Mesothelial cell of epicardium (in vitro differentiated cells): ENCODE measurements around the gene RAB40C. TPM values are rescaled to one million over a fixed set of nuclear protein-coding genes. Genes with fewer than 3 reads are reported as not detected.

ENCODE experiments used
- DNase-seq, 2 experiments: peaks; one replicate each; pipeline ENCODE4 v3.0.0; 2021; ENCODE audit warnings: low spot score in 2 of 2; ENCODE audit not compliant: unreplicated experiment in 2 of 2
- H3K27ac Mint-ChIP-seq: 2 replicates; pipeline ENCODE4 v1.8.0; 2021; ENCODE audit warnings: mixed read lengths
- H3K27me3 Mint-ChIP-seq: 2 replicates; pipeline ENCODE4 v1.8.0; 2021; ENCODE audit warnings: low read depth, mixed read lengths
- H3K36me3 Mint-ChIP-seq: 2 replicates; pipeline ENCODE4 v1.8.0; 2021; ENCODE audit warnings: mixed read lengths
- H3K4me1 Mint-ChIP-seq: 2 replicates; pipeline ENCODE4 v1.8.0; 2021; ENCODE audit warnings: mixed read lengths
- H3K4me3 Mint-ChIP-seq: 2 replicates; pipeline ENCODE4 v1.8.0; 2021; ENCODE audit warnings: mild to moderate bottlenecking, moderate library complexity, mixed read lengths
- H3K9me3 Mint-ChIP-seq: 2 replicates; pipeline ENCODE4 v1.8.0; 2021; ENCODE audit warnings: mixed read lengths
- total RNA-seq: library from RNA; stranded (reverse); gene quantifications from 3 replicates; pipeline ENCODE4 v1.2.1, GENCODE V29; 2021
- TF ChIP-seq, protein P1 (sequence below): fragments of 200-600 bp; sonication (generic); IDR thresholded peaks from one replicate; pipeline ENCODE4 v1.5.0; 2021; ENCODE audit warnings: antibody characterized with exemption; ENCODE audit not compliant: unreplicated experiment

Gene RAB40C
- total RNA-seq, 1 donor from 2014 or later = 25.5 TPM

DNA sequence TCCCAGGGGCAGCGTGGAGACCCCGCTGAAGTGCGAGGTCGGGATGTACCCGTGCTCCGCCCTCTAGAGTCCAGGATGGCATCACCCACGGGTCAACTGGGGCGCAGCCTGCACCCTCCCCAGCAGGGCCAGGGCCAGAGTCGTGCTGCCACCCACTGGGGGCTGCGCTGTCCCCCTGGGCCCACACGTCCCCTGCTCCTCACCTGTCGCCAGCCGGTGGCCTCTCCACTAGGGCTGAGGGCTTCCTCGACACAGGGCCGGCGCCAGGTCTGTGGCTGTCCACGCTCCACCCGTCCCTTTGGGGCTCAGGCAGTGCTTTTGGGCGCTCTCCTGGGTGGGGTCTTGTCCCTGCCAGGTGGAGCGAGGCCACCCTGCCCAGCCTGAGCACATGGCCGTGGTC is 41.3 kb upstream of the RAB40C start:
- H3K36me3 Mint-ChIP-seq = no peaks in the 10 kb centered on the region
- no peak for DNase-seq
- H3K9me3 Mint-ChIP-seq = no peaks in the 10 kb centered on the region
- no peak overlapping the region for H3K4me3 Mint-ChIP-seq
- TF ChIP-seq, protein P1, sequence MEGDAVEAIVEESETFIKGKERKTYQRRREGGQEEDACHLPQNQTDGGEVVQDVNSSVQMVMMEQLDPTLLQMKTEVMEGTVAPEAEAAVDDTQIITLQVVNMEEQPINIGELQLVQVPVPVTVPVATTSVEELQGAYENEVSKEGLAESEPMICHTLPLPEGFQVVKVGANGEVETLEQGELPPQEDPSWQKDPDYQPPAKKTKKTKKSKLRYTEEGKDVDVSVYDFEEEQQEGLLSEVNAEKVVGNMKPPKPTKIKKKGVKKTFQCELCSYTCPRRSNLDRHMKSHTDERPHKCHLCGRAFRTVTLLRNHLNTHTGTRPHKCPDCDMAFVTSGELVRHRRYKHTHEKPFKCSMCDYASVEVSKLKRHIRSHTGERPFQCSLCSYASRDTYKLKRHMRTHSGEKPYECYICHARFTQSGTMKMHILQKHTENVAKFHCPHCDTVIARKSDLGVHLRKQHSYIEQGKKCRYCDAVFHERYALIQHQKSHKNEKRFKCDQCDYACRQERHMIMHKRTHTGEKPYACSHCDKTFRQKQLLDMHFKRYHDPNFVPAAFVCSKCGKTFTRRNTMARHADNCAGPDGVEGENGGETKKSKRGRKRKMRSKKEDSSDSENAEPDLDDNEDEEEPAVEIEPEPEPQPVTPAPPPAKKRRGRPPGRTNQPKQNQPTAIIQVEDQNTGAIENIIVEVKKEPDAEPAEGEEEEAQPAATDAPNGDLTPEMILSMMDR = no peak
- no peaks in the 10 kb centered on the region for H3K27me3 Mint-ChIP-seq
- no peak overlapping the region for H3K27ac Mint-ChIP-seq
- H3K4me1 Mint-ChIP-seq = no peaks in the 10 kb centered on the region

DNA sequence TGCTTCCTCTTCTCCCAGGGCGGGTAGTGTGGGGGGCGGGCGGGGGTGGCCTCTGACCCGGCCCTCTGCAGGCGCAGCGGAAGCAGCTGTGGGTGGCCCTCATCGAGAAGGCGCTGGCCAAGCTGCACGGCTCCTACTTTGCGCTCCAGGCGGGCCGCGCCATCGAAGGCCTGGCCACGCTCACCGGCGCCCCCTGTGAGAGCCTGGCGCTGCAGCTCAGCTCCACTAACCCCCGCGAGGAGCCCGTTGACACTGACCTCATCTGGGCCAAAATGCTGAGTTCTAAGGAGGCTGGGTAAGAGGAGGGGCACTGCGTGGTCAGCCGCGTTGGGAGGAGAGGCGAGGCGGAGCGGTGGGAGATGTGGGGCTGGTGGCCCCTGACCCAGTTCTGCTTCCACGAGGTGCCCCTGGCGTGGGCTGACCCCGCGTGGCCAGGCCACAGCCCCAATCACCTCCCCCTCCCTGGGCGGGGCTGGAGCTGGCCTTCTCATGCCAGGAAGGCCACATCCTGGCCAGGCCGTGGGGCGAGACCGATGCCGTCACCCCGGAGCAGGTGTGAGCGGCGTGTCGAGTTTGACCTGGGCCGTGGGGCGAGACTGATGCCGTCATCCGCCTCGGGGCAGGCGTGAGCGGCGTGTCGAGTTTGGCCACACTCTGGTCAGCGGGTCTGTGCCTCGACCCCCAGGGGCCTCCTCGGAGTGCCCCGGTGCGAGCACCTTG is 40.2 kb upstream of the RAB40C start:
- Mint-ChIP-seq H3K27me3 (no peaks in the 10 kb centered on the region), H3K9me3 (no peaks in the 10 kb centered on the region), H3K36me3 (peaks cover 2% of the 10 kb centered on the region), H3K27ac (no peak overlapping the region), H3K4me1 (no peaks in the 10 kb centered on the region), H3K4me3 (no peak overlapping the region)
- TF ChIP-seq, protein P1 = no peak
- no peak for DNase-seq

DNA sequence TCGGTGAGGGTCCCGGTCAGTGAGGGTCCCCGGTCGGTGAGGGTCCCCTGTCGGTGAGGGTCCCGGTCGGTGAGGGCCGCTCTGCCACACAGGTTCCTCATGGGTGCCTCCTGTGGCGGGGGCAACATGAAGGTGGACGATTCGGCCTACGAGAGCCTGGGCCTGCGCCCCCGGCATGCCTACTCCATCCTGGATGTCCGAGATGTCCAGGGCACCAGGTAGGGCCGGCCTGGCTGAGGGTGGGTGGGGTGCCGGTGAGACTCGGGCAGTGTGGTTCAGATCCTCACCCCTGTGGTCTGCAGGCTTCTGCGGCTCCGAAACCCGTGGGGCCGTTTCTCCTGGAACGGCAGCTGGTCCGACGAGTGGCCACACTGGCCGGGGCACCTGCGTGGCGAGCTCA is 38.7 kb upstream of the RAB40C start:
- Mint-ChIP-seq H3K27ac (no peak overlapping the region), H3K4me1 (no peaks in the 10 kb centered on the region), H3K27me3 (no peaks in the 10 kb centered on the region), H3K9me3 (no peaks in the 10 kb centered on the region), H3K36me3 (peaks cover 2% of the 10 kb centered on the region), H3K4me3 (no peak overlapping the region)
- TF ChIP-seq, protein P1 = no peak
- no peak for DNase-seq

DNA sequence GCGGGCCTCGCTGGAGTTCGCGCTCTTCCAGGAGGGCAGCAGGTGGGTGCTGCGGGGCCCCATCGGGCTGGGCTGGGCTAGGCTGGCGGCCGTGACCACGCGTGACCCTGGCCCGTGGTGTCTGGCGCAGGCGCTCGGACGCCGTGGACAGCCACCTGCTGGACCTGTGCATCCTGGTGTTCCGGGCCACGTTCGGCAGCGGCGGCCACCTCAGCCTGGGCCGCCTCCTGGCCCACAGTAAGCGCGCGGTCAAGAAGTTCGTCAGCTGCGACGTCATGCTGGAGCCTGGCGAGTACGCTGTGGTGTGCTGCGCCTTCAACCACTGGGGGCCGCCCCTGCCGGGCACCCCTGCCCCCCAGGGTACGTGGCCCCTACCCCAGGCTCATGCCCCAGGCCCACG is 37.7 kb upstream of the RAB40C start:
- H3K9me3 Mint-ChIP-seq = no peaks in the 10 kb centered on the region
- no peak for DNase-seq
- H3K4me1 Mint-ChIP-seq = no peaks in the 10 kb centered on the region
- TF ChIP-seq, protein P1 = no peak
- H3K36me3 Mint-ChIP-seq = peaks cover 2% of the 10 kb centered on the region
- H3K27ac Mint-ChIP-seq = no peak overlapping the region
- peaks cover 2% of the 10 kb centered on the region for H3K27me3 Mint-ChIP-seq
- no peak overlapping the region for H3K4me3 Mint-ChIP-seq

DNA sequence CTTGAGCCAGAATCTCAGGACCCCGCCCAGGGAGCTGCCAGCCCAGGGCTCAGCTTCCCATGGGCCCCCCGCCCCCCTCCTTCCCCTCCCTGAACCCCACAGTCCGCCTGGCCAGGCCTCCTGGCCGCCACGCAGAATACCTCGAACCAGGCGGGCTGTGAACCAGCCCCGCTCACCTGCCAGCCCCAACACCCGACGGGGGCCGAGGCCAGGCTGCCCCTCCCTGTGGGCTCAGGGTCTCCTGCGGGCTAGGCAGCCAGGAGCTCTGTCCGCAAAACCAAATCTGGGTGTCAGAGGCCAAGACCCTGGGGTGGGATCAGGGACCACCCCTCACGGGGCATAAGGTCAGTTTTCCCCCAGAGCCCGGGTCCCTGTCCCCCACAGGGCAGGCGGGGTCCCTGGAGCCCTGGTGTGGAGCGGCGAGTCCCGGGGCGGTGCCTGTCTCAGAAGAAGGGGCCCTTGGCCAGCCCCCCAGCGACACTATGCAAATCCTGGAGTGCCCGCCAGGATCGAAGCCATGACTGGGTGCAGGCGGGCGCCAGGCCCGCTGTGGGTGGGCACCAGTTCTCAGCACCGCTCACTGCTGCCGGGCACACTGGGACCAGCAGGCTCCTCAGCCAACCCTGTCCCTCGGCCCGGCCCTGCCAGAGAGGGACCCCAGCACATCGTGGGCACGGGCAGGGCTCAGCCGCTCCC is 36.1 kb upstream of the RAB40C start:
- H3K4me3 Mint-ChIP-seq = no peak overlapping the region
- H3K27me3 Mint-ChIP-seq = peaks cover 17% of the 10 kb centered on the region
- no peaks in the 10 kb centered on the region for H3K9me3 Mint-ChIP-seq
- no peak overlapping the region for H3K27ac Mint-ChIP-seq
- TF ChIP-seq, protein P1 = no peak
- H3K36me3 Mint-ChIP-seq = peaks cover 2% of the 10 kb centered on the region
- H3K4me1 Mint-ChIP-seq = no peaks in the 10 kb centered on the region
- DNase-seq = no peak
